GM23338 (cell line): ENCODE results near the gene PSMD3. TPM values are rescaled to one million over a fixed set of nuclear protein-coding genes. Genes with fewer than 3 reads are reported as not detected.

Source experiments
- ATAC-seq: fragments of 200-7000 bp; cut with Tn5 transposase; 3 replicates; pipeline ENCODE4 v1.9.1; 2020
- DNase-seq: peaks from one replicate; pipeline ENCODE4 v3.0.0-alpha.2; 2015; ENCODE audit warnings: low spot score
- H2AFZ ChIP-seq: fragments of 200-600 bp; sonication (generic); 2 replicates; pipeline ENCODE4 v1.8.0; 2016; ENCODE audit warnings: antibody characterized with exemption, mild to moderate bottlenecking, moderate library complexity
- H3F3A ChIP-seq: fragments of 200-600 bp; sonication (generic); replicated peaks from 2 replicates; pipeline ENCODE4 v1.8.0; 2017; ENCODE audit warnings: antibody characterized with exemption, mixed run types, low read depth
- H3K27ac ChIP-seq: fragments of 200-600 bp; sonication (generic); 2 replicates; pipeline ENCODE4 v1.6.1; 2016; ENCODE audit warnings: low read depth
- H3K27me3 ChIP-seq: fragments of 200-600 bp; sonication (generic); 2 replicates; pipeline ENCODE4 v1.8.0; 2016; ENCODE audit warnings: mild to moderate bottlenecking, mixed run types, moderate library complexity; ENCODE audit not compliant: insufficient read depth
- H3K36me3 ChIP-seq: fragments of 200-600 bp; sonication (generic); 2 replicates; pipeline ENCODE4 v1.8.0; 2016; ENCODE audit warnings: mild to moderate bottlenecking; ENCODE audit not compliant: insufficient read depth
- H3K4me1 ChIP-seq: fragments of 200-600 bp; sonication (generic); 2 replicates; pipeline ENCODE4 v1.8.0; 2016; ENCODE audit warnings: mild to moderate bottlenecking, moderate library complexity; ENCODE audit not compliant: insufficient read depth
- H3K4me2 ChIP-seq: fragments of 200-600 bp; sonication (generic); 2 replicates; pipeline ENCODE4 v1.7.1; 2017; ENCODE audit warnings: mixed run types
- H3K4me3 ChIP-seq: fragments of 200-600 bp; sonication (generic); 2 replicates; pipeline ENCODE4 v1.6.1; 2016; ENCODE audit warnings: mixed run types
- H3K79me2 ChIP-seq: fragments of 200-600 bp; sonication (generic); replicated peaks from 2 replicates; pipeline ENCODE4 v1.8.0; 2017; ENCODE audit warnings: mild to moderate bottlenecking; ENCODE audit not compliant: insufficient read depth
- H3K9me2 ChIP-seq: fragments of 200-600 bp; sonication (generic); 2 replicates; pipeline ENCODE4 v1.8.0; 2017; ENCODE audit not compliant: insufficient read depth
- H4K20me1 ChIP-seq: fragments of 200-600 bp; sonication (generic); replicated peaks from 2 replicates; pipeline ENCODE4 v1.8.0; 2017; ENCODE audit warnings: mild to moderate bottlenecking; ENCODE audit not compliant: insufficient read depth
- H3K27ac Mint-ChIP-seq: 2 replicates; pipeline ENCODE4 v1.8.0; 2020; ENCODE audit warnings: inconsistent platforms, mild to moderate bottlenecking, moderate library complexity, mixed read lengths
- H3K27me3 Mint-ChIP-seq: 3 replicates; pipeline ENCODE4 v1.8.0; 2022; ENCODE audit warnings: low read depth, mild to moderate bottlenecking, moderate library complexity, mixed read lengths, inconsistent platforms; ENCODE audit not compliant: insufficient read depth, poor library complexity
- H3K36me3 Mint-ChIP-seq: 3 replicates; pipeline ENCODE4 v1.8.0; 2021; ENCODE audit warnings: low read depth, mild to moderate bottlenecking, inconsistent platforms, moderate library complexity, mixed read lengths
- H3K4me1 Mint-ChIP-seq: 3 replicates; pipeline ENCODE4 v1.8.0; 2020; ENCODE audit warnings: mild to moderate bottlenecking, inconsistent platforms, mixed read lengths
- H3K4me3 Mint-ChIP-seq: 3 replicates; pipeline ENCODE4 v1.8.0; 2021; ENCODE audit warnings: moderate library complexity, mild to moderate bottlenecking, inconsistent platforms, mixed read lengths
- H3K9me3 Mint-ChIP-seq: 3 replicates; pipeline ENCODE4 v1.8.0; 2020; ENCODE audit warnings: moderate library complexity, mild to moderate bottlenecking, inconsistent platforms, mixed read lengths
- CREB1 ChIP-seq: fragments of 250-450 bp; sonication (Bioruptor Pico); IDR thresholded peaks from 2 replicates; pipeline ENCODE4 v1.5.0; 2020; ENCODE audit warnings: low read depth, mild to moderate bottlenecking, moderate library complexity
- EZH2 ChIP-seq: fragments of 200-600 bp; sonication (generic); IDR thresholded peaks from one replicate; pipeline ENCODE4 v1.8.0; 2017; ENCODE audit warnings: antibody characterized with exemption, mild to moderate bottlenecking, low read depth; ENCODE audit not compliant: unreplicated experiment
- EZH2phosphoT487 ChIP-seq: fragments of 200-600 bp; sonication (generic); IDR thresholded peaks from one replicate; pipeline ENCODE4 v1.8.1; 2018; ENCODE audit warnings: antibody characterized with exemption; ENCODE audit not compliant: unreplicated experiment
- JUNB ChIP-seq: IDR thresholded peaks from one replicate; pipeline ENCODE4 v1.6.1; 2016; ENCODE audit warnings: antibody characterized with exemption; ENCODE audit not compliant: unreplicated experiment
- NANOG ChIP-seq: IDR thresholded peaks from 2 replicates; pipeline ENCODE4 v1.6.1; 2016; ENCODE audit warnings: antibody characterized with exemption, borderline replicate concordance
- POLR2AphosphoS5 ChIP-seq: IDR thresholded peaks from 2 replicates; pipeline ENCODE4 v1.6.1; 2016; ENCODE audit warnings: antibody characterized with exemption, low read depth
- STAT1 ChIP-seq: IDR thresholded peaks from one replicate; pipeline ENCODE4 v1.6.1; 2016; ENCODE audit warnings: antibody characterized with exemption; ENCODE audit not compliant: unreplicated experiment
- ZNF114 ChIP-seq: fragments of 250-450 bp; sonication (Bioruptor Pico); IDR thresholded peaks from 2 replicates; pipeline ENCODE4 v1.5.0; 2020; ENCODE audit warnings: mild to moderate bottlenecking, moderate library complexity
- polyA plus RNA-seq: library from polyadenylated mRNA; unstranded; fragments of >200 nt; fragmentation: Nextera tagmentation; extraction: Ambion mirVana; gene quantifications from 2 replicates; pipeline ENCODE4 v1.2.1, GENCODE V29; 2016
- total RNA-seq: library from RNA; depleted of rRNA; stranded (reverse); fragments of >200 nt; shearing (Covaris generic); gene quantifications from 2 replicates; pipeline ENCODE4 v1.2.3, GENCODE V29; 2014
- TF ChIP-seq, protein P1 (sequence below), 2 experiments: fragments of 200-600 bp in 1 of 2; sonication (generic) in 1 of 2; conservative IDR thresholded peaks; 2 replicates each; pipeline versions ENCODE4 v1.5.1 to v1.6.1; 2016 to 2017; ENCODE audit warnings: antibody characterized with exemption in 2 of 2, low read depth in 2 of 2, mild to moderate bottlenecking in 2 of 2, moderate library complexity in 1 of 2
- TF ChIP-seq, protein P2 (sequence below): IDR thresholded peaks from one replicate; pipeline ENCODE4 v1.6.1; 2018; ENCODE audit warnings: antibody characterized with exemption; ENCODE audit not compliant: unreplicated experiment
- TF ChIP-seq, protein P3 (sequence below): IDR thresholded peaks from 2 replicates; pipeline ENCODE4 v1.6.1; 2016; ENCODE audit warnings: antibody characterized with exemption

Gene PSMD3
- total and polyA plus RNA-seq, 2 experiments from 2014 or later, result 112 to 217 TPM

DNA sequence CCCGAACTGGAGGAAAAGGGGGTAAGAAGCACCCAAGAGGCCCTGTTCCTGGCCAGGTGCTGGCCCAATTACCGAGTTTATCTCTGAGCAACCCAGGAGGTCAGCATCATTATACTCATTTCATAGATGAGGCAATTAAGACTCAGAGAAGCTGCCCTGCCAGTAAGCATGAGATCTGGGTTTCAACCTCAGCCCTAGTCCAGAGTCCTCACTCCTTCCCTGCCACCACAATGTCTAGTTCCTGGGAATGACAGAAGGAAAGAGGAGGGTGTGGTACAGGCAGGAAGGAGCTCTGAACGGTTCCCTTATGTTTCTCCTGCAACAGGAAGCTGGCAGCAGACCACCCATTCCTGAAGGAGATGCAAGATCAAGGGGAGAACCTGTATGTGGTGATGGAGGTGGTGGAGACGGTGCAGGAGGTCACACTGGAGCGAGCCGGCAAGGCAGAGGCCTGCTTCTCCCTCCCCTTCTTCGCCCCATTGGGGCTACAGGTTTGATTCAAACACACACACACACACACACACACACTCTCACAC lies 10.4 kb upstream of the PSMD3 start:
- Histone ChIP-seq H3K4me3 (no peak overlapping the region), H3K36me3 (no peaks in the 10 kb centered on the region), H3K79me2 (no peaks in the 10 kb centered on the region), H4K20me1 (no peaks in the 10 kb centered on the region), H2AFZ (no peak overlapping the region), H3K27ac (no peak overlapping the region), H3K4me2 (no peak overlapping the region), H3K9me2 (no peaks in the 10 kb centered on the region), H3F3A (no peaks in the 10 kb centered on the region), H3K27me3 (no peaks in the 10 kb centered on the region; the same call in 1 of the 2 replicates), H3K4me1 (no peaks in the 10 kb centered on the region)
- Mint-ChIP-seq H3K36me3 (no peaks in the 10 kb centered on the region), H3K27ac (no peak overlapping the region), H3K4me3 (no peak overlapping the region), H3K4me1 (no peaks in the 10 kb centered on the region; the same call in 2 of the 3 replicates), H3K27me3 (peaks cover 10% of the 10 kb centered on the region), H3K9me3 (no peaks in the 10 kb centered on the region)
- TF ChIP-seq, protein P1, sequence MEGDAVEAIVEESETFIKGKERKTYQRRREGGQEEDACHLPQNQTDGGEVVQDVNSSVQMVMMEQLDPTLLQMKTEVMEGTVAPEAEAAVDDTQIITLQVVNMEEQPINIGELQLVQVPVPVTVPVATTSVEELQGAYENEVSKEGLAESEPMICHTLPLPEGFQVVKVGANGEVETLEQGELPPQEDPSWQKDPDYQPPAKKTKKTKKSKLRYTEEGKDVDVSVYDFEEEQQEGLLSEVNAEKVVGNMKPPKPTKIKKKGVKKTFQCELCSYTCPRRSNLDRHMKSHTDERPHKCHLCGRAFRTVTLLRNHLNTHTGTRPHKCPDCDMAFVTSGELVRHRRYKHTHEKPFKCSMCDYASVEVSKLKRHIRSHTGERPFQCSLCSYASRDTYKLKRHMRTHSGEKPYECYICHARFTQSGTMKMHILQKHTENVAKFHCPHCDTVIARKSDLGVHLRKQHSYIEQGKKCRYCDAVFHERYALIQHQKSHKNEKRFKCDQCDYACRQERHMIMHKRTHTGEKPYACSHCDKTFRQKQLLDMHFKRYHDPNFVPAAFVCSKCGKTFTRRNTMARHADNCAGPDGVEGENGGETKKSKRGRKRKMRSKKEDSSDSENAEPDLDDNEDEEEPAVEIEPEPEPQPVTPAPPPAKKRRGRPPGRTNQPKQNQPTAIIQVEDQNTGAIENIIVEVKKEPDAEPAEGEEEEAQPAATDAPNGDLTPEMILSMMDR (conservative IDR thresholded peaks at IDR 0.05; ENCODE audit: low read depth in 2 of 2), result no peak
- TF ChIP-seq STAT1 (no peak), NANOG (no peak), POLR2AphosphoS5 (no peak), EZH2 (no peak), ZNF114 (CRISPR knock-in tag) (no peak), EZH2phosphoT487 (no peak), CREB1 (CRISPR knock-in tag) (no peak), JUNB (no peak)
- TF ChIP-seq, protein P2, sequence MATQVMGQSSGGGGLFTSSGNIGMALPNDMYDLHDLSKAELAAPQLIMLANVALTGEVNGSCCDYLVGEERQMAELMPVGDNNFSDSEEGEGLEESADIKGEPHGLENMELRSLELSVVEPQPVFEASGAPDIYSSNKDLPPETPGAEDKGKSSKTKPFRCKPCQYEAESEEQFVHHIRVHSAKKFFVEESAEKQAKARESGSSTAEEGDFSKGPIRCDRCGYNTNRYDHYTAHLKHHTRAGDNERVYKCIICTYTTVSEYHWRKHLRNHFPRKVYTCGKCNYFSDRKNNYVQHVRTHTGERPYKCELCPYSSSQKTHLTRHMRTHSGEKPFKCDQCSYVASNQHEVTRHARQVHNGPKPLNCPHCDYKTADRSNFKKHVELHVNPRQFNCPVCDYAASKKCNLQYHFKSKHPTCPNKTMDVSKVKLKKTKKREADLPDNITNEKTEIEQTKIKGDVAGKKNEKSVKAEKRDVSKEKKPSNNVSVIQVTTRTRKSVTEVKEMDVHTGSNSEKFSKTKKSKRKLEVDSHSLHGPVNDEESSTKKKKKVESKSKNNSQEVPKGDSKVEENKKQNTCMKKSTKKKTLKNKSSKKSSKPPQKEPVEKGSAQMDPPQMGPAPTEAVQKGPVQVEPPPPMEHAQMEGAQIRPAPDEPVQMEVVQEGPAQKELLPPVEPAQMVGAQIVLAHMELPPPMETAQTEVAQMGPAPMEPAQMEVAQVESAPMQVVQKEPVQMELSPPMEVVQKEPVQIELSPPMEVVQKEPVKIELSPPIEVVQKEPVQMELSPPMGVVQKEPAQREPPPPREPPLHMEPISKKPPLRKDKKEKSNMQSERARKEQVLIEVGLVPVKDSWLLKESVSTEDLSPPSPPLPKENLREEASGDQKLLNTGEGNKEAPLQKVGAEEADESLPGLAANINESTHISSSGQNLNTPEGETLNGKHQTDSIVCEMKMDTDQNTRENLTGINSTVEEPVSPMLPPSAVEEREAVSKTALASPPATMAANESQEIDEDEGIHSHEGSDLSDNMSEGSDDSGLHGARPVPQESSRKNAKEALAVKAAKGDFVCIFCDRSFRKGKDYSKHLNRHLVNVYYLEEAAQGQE, result no peak
- TF ChIP-seq, protein P3, sequence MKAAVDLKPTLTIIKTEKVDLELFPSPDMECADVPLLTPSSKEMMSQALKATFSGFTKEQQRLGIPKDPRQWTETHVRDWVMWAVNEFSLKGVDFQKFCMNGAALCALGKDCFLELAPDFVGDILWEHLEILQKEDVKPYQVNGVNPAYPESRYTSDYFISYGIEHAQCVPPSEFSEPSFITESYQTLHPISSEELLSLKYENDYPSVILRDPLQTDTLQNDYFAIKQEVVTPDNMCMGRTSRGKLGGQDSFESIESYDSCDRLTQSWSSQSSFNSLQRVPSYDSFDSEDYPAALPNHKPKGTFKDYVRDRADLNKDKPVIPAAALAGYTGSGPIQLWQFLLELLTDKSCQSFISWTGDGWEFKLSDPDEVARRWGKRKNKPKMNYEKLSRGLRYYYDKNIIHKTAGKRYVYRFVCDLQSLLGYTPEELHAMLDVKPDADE, result no peak
- no peak for DNase-seq
- no peak for ATAC-seq
